GM23248 (cell line): ENCODE results near the gene HECTD1.

Experiments used
- EZH2 ChIP-seq: fragments of 200-600 bp; sonication (generic); IDR thresholded peaks from 2 replicates; pipeline ENCODE4 v1.6.1; 2018; ENCODE audit warnings: antibody characterized with exemption, mild to moderate bottlenecking; ENCODE audit not compliant: insufficient read depth, poor library complexity, severe bottlenecking
- EZH2phosphoT487 ChIP-seq: fragments of 200-600 bp; sonication (generic); IDR thresholded peaks from 2 replicates; pipeline ENCODE4 v1.6.1; 2018; ENCODE audit warnings: antibody characterized with exemption, moderate library complexity, mild to moderate bottlenecking, low read depth; ENCODE audit not compliant: insufficient read depth

GRCh38 chr14:31109257-31109656 lies 98.3 kb downstream of the HECTD1 start:
- TF ChIP-seq EZH2, result no peak
- TF ChIP-seq EZH2phosphoT487, result no peak
